ENCODE results near the gene AGFG1.

The AGFG1 gene

GRCh38 chr2:227471924-227472264 is at the start of gene AGFG1:
Gene AGFG1, plus strand, starts transcription at chr2:227472156. Its CDS starts 266 bp downstream, at chr2:227472422.
- no peak for DNase-seq (ENCODE audit: low read depth)
- H3K4me3 ChIP-seq (ENCODE audit: control insufficient read depth, low read depth, low read length) = peak within 1 kb of the TSS; percentile 79
- TF ChIP-seq CTCF (IDR thresholded peaks at IDR 0.05; ENCODE audit: control insufficient read depth, insufficient read depth, low read depth, low read length, missing control alignments) = peak; percentile 98

- no peak overlapping the region for H3K4me3 ChIP-seq (ENCODE audit: control insufficient read depth, low read depth, low read length)
- DNase-seq (ENCODE audit: low read depth) = no peak
- no peak for TF ChIP-seq CTCF (IDR thresholded peaks at IDR 0.05; ENCODE audit: control insufficient read depth, insufficient read depth, low read depth, low read length, missing control alignments)
Measured at GRCh38 chr2:227423656-227424499, 48.1 kb upstream of the AGFG1 start.

GRCh38 chr2:227428731-227429285 is 43.1 kb upstream of the AGFG1 start:
- TF ChIP-seq CTCF (IDR thresholded peaks at IDR 0.05; ENCODE audit: control insufficient read depth, insufficient read depth, low read depth, low read length, missing control alignments) = no peak

GRCh38 chr2:227430639-227431038 is 41.3 kb upstream of the AGFG1 start:
- no peak overlapping the region for H3K4me3 ChIP-seq (ENCODE audit: control insufficient read depth, low read depth, low read length)
- no peak for DNase-seq (ENCODE audit: low read depth)
- TF ChIP-seq CTCF (IDR thresholded peaks at IDR 0.05; ENCODE audit: control insufficient read depth, insufficient read depth, low read depth, low read length, missing control alignments) = no peak

More at GRCh38 chr2:227428731-227429285, 43.1 kb upstream of the AGFG1 start:
- no peak overlapping the region for H3K4me3 ChIP-seq (ENCODE audit: control insufficient read depth, low read depth, low read length)
- DNase-seq (ENCODE audit: low read depth) = no peak

GRCh38 chr2:227433171-227433570 is 38.8 kb upstream of the AGFG1 start:
- no peak overlapping the region for H3K4me3 ChIP-seq (ENCODE audit: control insufficient read depth, low read depth, low read length)
- TF ChIP-seq CTCF (IDR thresholded peaks at IDR 0.05; ENCODE audit: control insufficient read depth, insufficient read depth, low read depth, low read length, missing control alignments) = no peak
- no peak for DNase-seq (ENCODE audit: low read depth)

GRCh38 chr2:227436436-227437174 is 35.4 kb upstream of the AGFG1 start:
- TF ChIP-seq CTCF (IDR thresholded peaks at IDR 0.05; ENCODE audit: control insufficient read depth, insufficient read depth, low read depth, low read length, missing control alignments) = no peak
- DNase-seq (ENCODE audit: low read depth) = no peak
- H3K4me3 ChIP-seq (ENCODE audit: control insufficient read depth, low read depth, low read length) = no peak overlapping the region
